Fibroblast of skin of left biceps (primary cell): ENCODE measurements around the gene CDH6.

Source experiments
- DNase-seq, 2 experiments: peaks; one replicate each; pipeline ENCODE4 v3.0.0-alpha.2; 2013; ENCODE audit warnings: low read depth in 2 of 2

Gene CDH6

GRCh38 chr5:31250201-31250600 lies 56.7 kb downstream of the CDH6 start:
- no peak for DNase-seq

DNA sequence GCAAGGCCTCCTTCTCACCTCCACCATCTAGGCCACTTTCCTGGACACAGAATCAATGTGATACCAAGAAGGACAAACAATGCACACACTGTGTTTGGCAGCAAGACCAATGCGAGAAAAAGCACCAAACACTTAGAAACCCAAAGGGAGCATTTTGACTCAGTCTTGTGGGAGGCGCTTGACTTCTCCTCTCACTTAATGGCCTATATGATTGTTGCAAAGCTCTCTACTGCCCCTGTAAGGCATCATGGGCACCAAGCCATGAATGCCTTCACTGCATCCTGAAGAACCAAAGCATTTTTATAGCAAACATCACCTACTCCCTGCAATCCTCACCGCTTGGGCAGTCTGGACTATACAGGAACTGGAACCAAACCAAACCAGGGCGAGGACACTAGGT lies 57.5 kb downstream of the CDH6 start:
- no peak for DNase-seq

GRCh38 chr5:31255041-31255440 lies 61.6 kb downstream of the CDH6 start:
- DNase-seq, result no peak

DNA sequence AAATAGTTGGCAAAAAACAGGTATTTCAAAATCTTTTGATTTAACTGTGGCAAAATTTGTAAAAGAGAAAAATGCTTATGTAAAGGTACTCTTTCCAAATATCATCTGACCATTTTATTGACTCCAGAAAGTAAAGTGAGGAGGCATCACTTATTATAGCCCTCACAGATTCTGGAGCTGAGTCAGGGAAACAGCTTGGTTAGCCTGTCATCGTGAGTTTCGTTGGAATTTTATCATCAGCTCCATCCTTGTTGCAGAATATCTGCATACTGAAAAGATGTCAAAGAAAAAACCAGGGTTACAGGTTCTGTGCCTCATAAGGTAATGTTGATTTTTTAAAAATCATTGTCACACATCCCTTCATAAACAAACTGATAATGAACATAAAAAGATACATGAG lies 74.8 kb downstream of the CDH6 start:
- DNase-seq, result no peak

DNA sequence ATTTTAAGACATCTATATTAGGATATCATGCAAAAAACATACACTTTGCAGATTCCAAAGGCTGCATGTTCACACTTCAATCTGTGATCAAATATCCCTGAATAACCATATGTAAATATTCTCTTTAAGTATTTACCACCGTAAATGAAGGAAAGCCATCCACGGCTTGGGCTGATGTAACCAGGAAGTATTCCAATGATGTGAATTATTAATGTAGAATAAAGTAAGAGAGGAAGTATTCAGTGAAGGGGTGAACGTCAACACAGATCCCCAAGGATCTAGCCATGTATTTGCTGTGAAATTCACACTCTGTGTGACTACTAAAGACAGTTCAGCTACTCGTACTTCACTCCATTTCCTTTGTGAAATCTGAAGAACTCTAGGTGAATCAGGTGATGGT lies 75.2 kb downstream of the CDH6 start:
- no peak for DNase-seq

DNA sequence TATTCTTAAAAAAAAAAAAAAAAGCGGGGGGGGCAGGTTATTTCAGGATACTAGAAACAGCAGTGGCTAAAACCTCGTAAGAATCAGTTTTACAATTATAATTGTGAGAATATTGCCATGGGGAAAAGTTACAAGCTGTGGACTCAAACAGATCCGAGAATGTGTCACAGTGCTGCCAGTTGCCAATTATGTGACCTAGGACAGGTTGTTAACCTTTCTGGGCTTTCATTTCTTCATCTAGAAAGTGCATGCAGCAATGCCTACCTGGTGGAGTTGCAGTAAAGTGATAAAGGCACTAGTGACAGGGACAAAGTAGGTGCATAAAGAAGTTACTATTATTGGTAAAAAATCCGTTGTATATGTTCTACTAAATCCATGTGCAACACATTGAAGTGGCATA lies 75.8 kb downstream of the CDH6 start:
- no peak for DNase-seq

- DNase-seq, result no peak
Observed at GRCh38 chr5:31270396-31270795, 76.9 kb downstream of the CDH6 start.

- DNase-seq, result no peak
Observed at GRCh38 chr5:31271567-31271966, 78.1 kb downstream of the CDH6 start.

DNA sequence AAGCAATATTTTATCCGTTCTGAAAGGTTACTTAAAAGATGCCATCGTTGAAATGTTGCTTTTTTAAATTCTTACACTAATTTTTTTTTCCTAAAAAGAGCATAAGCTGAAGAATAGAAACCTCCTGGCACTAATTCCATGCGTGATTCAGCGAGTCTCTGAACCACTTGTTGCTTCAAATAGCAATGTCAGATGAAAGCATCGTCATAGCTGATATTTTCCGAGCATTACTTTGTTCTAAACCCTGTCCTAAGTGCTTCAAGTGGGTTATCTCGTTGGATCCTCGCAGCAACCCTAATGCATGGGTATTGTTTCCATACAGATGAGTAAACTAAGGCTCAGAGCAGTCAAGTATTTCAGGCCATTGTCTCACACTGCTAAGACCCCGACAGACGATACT lies 79.7 kb downstream of the CDH6 start:
- DNase-seq, result no peak

- DNase-seq, result no peak
Observed at GRCh38 chr5:31273631-31274378, 80.3 kb downstream of the CDH6 start.

GRCh38 chr5:31280210-31280609 lies 86.7 kb downstream of the CDH6 start:
- no peak for DNase-seq

DNA sequence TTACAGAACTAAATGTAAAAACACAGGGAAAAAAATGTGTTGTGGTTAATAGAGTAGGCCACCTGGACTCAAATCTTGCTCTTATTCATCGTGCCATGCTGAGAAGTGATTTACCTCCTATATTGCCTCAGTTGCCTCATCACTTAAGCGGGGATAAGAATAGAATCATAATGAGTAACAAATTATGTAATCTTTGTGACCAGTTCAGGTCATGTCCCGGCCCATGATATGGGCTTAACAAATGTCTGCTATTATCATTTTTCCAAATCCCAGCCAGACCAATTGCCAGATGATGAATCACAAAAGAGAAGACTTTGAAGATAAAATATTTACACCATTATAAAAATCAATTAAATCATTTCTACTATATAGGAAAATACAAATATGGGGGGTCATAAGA lies 89.8 kb downstream of the CDH6 start:
- DNase-seq, result no peak

DNA sequence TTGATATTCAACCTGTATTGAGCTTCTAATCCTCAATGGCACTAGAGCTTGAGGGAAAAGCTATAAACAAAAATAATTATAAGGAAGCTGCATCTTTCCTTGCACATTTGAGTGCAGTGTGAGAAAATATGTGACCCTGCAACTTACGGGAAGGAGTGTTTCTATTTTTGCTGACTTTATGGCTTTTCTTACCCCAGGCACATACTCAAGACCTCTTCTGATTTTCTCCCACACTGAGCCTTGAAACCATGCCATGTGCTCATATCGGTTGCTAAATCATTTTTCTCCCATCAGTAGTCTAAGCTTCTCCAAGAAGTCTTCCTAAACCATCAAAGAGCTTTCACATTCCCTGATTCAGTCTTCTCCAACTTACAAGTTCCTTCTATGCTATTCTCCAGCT lies 91.5 kb downstream of the CDH6 start:
- no peak for DNase-seq

DNA sequence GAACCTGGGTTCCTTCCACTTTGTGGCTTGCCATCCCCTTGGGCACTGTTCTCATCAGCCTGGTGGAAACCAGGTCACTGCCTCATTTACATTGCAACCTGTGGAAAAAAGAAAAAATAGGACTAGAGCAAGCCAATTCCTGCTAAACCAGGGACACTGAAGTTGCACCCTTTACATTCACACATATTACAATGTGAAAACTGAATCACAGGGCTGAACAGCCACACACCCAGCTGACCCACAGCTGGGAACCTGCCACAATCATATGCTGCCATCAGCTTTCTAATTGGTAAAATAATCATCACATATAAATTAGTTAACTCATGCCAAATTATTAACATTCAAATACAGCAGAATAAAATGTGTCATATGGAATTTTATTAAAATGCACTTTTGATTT lies 94.5 kb downstream of the CDH6 start:
- DNase-seq, result no peak

DNA sequence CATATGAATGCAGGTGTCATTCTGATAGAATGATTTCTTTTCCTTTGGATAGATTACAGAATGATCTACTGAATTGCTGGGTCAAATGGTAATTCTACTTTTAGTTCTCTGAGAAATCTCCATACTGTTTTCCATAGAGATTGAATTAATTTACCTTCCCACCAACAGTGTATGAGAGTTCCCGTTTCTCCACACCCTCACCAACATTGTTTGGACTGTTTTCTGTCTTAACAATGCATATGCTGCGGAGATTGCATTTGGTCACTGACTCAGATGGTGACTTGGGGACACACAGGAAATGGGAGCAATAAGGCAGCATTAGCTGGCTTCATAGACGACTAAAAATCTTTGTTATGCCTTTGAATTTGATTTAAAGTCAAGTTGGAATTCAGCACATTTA lies 95.9 kb downstream of the CDH6 start:
- DNase-seq, result no peak

DNA sequence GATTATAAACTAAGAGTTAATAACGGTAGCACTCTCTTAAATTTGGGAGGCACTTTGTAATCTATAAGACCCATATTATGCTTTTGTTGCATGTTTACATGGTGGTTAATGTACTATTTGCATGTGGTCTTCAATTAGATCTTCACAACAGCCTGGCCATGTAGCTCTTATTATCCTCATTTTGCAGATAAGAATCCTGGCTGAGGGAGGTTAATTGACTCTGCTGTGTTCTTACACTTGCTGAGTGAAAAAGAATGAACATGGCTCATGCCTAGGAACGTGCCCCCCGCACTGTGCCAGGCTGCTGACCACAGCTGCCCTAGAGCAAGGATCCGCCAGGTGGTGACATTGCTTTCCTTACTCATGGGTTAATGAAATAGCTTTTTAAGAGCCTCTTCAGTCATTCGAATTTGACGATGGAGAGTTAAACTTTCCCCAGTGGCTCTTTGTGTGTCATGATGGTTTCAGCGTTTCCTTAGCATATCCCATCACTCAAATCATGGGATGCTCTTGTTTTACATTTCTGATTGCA lies 97.9 kb downstream of the CDH6 start:
- DNase-seq, result no peak

- DNase-seq, result no peak
Observed at GRCh38 chr5:31300501-31300900, 107.0 kb downstream of the CDH6 start.

DNA sequence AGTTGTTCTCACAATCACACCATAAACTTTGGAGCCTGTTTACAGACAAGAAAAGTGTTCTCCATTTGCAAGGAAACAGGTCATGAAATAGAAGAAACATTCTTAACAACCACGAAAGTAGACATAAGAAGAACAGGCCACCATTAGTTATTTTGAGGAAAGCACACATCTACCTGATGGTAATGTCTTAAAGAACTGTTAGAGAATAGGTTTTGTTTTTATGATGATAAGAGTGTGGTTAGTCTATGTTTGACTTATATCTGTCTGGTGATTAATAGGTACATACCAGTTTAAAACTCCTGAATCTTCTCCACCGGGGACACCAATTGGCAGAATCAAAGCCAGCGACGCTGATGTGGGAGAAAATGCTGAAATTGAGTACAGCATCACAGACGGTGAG lies 108.3 kb downstream of the CDH6 start:
- no peak for DNase-seq

GRCh38 chr5:31303688-31304087 lies 110.2 kb downstream of the CDH6 start:
- DNase-seq, result no peak

DNA sequence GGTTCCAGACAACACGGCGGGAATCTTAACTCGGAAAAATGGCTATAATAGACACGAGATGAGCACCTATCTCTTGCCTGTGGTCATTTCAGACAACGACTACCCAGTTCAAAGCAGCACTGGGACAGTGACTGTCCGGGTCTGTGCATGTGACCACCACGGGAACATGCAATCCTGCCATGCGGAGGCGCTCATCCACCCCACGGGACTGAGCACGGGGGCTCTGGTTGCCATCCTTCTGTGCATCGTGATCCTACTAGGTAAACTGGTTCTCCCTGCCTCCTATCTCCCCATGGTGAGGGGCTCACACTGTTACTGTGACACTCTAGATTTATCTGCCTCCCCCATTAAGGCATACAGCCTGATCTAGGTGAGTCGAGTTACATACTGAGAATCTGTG lies 124.2 kb downstream of the CDH6 start:
- DNase-seq, result no peak

DNA sequence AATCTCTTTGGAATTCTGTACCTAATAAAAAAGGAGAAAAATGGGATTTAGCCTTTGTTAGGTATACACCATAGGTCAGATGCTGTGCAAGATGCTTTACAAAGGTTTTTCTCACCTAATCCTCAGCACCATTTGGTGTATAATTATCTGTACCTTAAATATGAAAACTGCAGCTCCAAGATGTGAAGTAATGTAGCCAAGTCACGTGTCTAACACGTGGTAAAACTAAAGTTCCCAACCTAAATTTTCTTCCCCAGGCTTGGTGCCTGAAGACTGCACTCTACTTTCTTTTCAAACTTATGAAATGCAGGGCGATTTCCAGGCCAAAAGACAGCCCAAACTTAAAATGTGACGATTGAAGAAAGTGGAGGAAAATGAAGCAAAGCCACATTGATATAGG lies 125.8 kb downstream of the CDH6 start:
- DNase-seq, result no peak

GRCh38 chr5:31322946-31323345 lies 129.5 kb downstream of the CDH6 start:
- no peak for DNase-seq

- DNase-seq, result no peak
Observed at GRCh38 chr5:31324842-31325241, 131.4 kb downstream of the CDH6 start.
